ENCODE results near the gene RASSF3.

DNA sequence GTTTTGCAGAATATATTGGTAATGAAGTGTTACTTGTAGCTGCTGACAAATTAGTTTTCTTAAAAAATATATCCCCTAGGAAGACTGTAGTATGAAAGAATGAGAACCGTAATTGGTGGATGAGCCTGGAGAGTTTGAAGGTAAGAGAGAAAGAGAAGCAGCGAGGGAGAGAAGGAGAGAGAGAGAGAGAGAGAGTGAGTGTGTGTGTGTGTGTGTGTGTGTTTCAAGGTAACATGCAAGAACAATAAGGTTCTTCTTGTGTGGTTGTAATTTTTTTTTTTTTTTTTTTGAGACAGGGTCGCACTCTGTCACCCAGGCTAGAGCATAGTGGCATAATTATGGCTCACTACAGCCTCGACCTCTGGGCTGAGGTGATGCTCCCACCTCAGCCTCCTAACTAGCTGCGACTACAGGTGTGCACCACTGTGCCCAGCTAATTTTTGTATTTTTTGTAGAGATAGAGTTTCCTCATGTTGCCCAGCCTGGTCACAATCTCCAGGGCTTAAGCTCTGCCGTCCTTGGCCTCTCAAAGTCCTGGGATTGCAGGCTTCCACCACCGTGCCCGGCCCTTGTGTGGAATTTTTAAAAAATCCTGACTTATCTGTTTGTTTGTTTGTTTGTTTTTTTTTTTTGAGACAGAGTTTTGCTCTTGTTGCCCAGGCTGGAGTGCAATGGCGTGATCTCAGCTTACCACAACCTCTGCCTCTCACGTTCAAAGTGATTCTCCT is 73.7 kb downstream of the RASSF3 start:
- TF ChIP-seq POLR2A (IDR thresholded peaks at IDR 0.05) (no peak), POLR2AphosphoS5 (IDR thresholded peaks at IDR 0.05) (no peak)
- TF ChIP-seq, protein P1, sequence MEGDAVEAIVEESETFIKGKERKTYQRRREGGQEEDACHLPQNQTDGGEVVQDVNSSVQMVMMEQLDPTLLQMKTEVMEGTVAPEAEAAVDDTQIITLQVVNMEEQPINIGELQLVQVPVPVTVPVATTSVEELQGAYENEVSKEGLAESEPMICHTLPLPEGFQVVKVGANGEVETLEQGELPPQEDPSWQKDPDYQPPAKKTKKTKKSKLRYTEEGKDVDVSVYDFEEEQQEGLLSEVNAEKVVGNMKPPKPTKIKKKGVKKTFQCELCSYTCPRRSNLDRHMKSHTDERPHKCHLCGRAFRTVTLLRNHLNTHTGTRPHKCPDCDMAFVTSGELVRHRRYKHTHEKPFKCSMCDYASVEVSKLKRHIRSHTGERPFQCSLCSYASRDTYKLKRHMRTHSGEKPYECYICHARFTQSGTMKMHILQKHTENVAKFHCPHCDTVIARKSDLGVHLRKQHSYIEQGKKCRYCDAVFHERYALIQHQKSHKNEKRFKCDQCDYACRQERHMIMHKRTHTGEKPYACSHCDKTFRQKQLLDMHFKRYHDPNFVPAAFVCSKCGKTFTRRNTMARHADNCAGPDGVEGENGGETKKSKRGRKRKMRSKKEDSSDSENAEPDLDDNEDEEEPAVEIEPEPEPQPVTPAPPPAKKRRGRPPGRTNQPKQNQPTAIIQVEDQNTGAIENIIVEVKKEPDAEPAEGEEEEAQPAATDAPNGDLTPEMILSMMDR (IDR thresholded peaks at IDR 0.05), result no peak
